GM12801 (cell line): ENCODE measurements around the gene OR2F1.

Experiments
- TF ChIP-seq, protein P1 (sequence below): IDR thresholded peaks from one replicate; pipeline ENCODE4 v1.5.1; 2011; ENCODE audit warnings: control low read depth; ENCODE audit not compliant: insufficient read length; ENCODE audit errors: extremely low read depth

OR2F1 gene

DNA sequence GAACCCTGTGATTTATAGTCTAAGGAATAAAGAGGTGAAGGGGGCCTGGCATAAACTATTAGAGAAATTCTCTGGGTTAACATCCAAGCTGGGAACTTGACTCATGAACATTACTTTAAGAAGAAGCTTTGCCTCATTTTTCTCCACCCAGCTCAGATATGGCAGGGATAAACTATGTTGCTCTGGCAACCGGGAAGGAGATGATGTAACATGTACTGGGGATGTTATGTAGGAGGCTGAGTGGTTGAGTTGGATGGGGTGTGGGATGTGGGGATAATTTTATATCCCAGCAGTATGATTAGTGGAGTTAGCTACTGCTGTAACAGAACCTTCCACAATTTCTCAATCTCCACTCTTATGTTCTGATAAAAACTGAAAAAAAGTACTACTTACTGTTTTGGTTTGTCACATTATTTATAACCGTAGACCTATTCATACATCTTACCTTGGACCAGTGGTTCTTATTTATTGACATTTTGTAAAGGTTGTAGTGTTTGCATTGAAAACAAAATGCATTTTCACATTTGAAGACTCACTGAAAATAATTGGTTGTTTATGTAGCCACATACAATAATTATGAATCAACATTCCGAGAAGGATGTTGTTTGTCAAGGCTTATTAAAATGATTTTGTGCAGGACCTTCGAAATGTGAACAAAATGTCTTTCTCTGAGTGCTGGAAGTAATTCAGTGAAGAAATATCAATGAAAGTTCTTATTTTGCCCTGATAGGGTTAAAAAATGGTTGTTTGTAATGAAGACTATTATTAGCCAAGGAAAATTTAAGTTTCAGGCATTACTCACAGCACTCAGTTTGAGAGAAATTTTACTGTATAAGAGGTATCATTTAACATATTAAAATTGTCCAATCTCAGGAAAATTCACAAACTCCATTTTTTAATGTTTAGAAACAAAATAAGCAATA is 18.3 kb upstream of the OR2F1 start:
- TF ChIP-seq, protein P1, sequence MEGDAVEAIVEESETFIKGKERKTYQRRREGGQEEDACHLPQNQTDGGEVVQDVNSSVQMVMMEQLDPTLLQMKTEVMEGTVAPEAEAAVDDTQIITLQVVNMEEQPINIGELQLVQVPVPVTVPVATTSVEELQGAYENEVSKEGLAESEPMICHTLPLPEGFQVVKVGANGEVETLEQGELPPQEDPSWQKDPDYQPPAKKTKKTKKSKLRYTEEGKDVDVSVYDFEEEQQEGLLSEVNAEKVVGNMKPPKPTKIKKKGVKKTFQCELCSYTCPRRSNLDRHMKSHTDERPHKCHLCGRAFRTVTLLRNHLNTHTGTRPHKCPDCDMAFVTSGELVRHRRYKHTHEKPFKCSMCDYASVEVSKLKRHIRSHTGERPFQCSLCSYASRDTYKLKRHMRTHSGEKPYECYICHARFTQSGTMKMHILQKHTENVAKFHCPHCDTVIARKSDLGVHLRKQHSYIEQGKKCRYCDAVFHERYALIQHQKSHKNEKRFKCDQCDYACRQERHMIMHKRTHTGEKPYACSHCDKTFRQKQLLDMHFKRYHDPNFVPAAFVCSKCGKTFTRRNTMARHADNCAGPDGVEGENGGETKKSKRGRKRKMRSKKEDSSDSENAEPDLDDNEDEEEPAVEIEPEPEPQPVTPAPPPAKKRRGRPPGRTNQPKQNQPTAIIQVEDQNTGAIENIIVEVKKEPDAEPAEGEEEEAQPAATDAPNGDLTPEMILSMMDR, result no peak

DNA sequence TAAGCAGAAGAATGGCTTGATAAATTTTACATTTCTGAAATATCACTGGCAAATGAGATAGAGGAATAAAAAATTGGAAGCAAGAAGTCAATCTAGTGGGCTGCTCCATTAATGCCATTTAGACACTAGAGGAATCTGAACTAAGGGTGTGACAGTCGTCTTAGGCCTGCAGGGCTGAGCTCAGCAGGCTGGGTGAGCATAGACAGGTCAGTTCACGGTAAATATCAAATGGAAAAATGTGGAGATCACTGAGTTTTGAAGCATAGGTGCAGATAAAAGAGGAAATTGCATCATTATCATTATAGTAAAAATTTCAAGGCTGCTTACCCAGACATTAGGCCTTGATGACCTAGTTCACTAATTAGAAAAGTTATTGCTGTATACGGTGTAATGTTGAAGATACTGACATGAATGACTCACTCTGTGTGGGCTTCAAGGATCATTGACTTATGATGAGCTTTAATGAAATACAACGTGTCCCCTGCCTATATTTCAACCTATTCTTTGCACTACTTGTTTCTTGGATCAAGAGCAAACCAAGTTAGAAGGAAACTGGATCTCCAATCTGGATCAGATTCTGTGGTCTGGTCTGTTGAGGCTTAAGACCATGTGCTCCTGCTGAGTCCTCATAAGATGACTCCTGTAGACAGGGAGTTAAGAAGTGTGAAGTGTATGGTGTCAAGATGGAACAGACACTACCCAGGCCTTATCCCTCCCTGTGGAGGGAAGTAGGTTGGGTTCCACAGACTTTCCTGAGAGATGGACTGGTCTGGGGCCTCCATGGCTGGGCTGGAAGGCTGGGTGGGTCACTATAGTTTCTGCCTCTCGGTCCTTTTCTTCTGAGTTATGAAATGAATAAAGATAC is 16.0 kb upstream of the OR2F1 start:
- TF ChIP-seq, protein P1, result no peak

DNA sequence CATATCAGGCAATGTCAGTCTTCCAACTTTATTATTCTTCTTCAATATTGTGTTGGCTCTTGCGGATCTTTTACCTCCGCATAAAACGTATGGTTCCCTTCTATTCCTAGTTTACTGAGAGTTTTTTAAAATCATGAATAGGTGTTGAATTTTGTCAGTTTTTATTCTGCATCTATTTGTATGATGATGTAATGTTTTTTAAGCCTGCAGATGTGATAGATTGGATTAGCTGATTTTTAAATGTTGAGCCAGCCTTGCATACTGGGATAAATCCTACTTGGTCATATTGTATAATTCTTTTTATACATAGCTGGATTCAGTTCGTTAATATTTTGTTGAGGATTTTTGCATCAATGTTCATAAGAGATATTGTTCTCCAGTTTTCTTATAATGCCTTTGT is 9.2 kb upstream of the OR2F1 start:
- TF ChIP-seq, protein P1, result no peak

DNA sequence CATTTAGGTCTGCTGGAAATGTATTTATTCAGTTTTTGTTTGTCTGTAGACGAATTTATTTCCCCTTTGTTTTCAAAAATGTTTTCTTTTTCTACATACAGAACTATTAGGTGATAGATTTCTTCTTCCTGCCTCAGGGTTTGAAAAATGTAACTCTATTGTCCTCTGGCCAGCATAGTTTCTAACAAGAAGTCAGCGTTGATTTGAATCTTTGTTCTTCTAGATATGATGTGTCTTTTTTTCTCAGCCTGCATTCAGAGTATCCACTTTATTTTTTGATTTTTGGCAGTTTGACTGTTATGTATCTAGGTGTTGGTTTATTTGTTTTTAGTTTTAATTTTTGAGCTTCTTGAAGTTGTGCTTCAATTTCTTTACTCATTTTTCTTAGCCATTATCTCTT is 7.5 kb upstream of the OR2F1 start:
- TF ChIP-seq, protein P1, result no peak

DNA sequence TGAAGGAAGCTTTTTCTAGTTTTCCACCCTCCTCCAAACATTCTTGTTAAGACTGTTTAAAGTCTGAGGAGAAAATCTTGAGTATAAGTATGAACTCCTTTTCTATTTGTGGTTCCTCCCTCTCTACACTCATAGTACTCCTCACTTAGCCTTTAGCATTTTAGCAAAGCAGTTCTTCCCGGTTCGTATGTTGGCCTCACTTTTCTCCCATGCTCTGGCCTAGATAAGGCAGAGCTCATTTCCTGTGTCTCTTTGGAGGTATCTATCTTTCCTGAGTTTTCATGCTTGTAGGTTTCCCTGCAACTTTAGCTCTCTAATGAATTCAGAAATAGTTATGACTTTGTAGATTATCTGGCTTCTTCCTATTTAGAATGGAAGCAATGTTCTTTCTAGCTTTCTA is 5.9 kb upstream of the OR2F1 start:
- TF ChIP-seq, protein P1, result no peak

DNA sequence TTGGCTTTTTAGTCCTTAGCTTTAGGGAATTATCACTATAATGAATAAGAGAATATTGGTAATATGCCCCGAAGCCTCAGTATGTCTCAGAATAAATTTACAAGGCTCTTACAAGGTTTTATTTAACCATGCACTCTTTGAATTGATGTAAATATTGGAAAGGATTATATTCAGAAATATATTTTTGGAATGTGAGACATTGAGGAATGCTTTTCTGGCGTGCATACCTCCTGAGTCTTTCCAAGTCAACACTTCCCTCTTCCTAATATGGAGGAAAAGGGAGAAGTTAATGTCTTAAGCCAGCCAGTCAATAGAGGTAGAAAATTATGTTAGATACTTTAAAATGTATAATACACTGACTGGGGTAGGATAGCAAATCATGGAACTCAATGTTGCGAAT is 1.2 kb upstream of the OR2F1 start:
- TF ChIP-seq, protein P1, result no peak

DNA sequence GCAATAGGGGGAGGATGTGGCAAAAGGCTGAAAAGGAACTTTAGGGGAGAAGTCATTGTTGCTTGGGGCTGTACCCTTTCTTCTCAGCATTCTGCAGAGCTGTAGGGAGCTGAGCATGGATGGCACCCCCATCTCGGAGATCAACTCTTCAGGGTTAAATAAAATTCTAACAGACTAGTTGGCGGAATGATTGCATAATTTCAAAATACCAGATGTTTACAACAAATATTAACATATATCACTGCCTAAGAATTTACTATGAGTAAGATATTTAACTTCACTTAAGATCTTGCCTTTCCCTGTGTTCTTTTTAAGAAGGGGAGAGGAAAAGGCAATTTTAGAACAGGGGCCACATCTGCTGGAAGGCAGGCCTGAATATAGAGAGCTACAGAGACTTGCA is 509 bp upstream of the OR2F1 start:
- TF ChIP-seq, protein P1, result no peak
